H1 (cell line): ENCODE measurements around the gene CYP11A1. TPM values are rescaled to one million over a fixed set of nuclear protein-coding genes. Genes with fewer than 3 reads are reported as not detected.

Source experiments
- CTCF ChIA-PET: fragments of 300-600 bp; sonication (Branson Sonifier 250); formaldehyde crosslinking; loops from one replicate; lab custom pipeline; 2021; ENCODE audit not compliant: partially characterized antibody; lab: Charles Lee
- POLR2A ChIA-PET: fragments of 300-600 bp; sonication (Branson Sonifier 250); formaldehyde crosslinking; loops from one replicate; lab custom pipeline; 2021; ENCODE audit warnings: inconsistent platforms; ENCODE audit not compliant: partially characterized antibody; lab: Charles Lee
- DNase-seq, 2 experiments: peaks; one replicate each; pipeline versions ENCODE4 v3.0.0 to v3.0.0-alpha.2; 2010 to 2022; ENCODE audit warnings: low spot score in 2 of 2, low read depth in 1 of 2, mixed read lengths in 1 of 2
- FAIRE-seq: peaks from 2 replicates; lab custom pipeline; 2011; peaks lifted over from hg19 to GRCh38; lab: Jason Lieb, UNC
- H2AFZ ChIP-seq: 2 replicates; pipeline ENCODE4 v1.8.1; 2012; ENCODE audit warnings: low read length, inconsistent platforms
- H2AK5ac ChIP-seq: 2 replicates; pipeline ENCODE4 v1.6.1; 2013; ENCODE audit warnings: low read depth, low read length
- H2BK120ac ChIP-seq: replicated peaks from 2 replicates; pipeline ENCODE3; 2013; ENCODE audit warnings: low read depth, low read length, inconsistent platforms
- H2BK12ac ChIP-seq: 2 replicates; pipeline ENCODE4 v1.6.1; 2013; ENCODE audit warnings: low read depth, low read length
- H2BK15ac ChIP-seq: 2 replicates; pipeline ENCODE4 v1.6.1; 2013; ENCODE audit warnings: low read length
- H2BK20ac ChIP-seq: 2 replicates; pipeline ENCODE4 v1.6.1; 2013; ENCODE audit warnings: low read length
- H2BK5ac ChIP-seq: 2 replicates; pipeline ENCODE4 v1.6.1; 2013; ENCODE audit warnings: low read depth, low read length
- H3K14ac ChIP-seq: 2 replicates; pipeline ENCODE4 v1.6.1; 2013; ENCODE audit warnings: inconsistent platforms; ENCODE audit not compliant: insufficient read length
- H3K18ac ChIP-seq: 2 replicates; pipeline ENCODE4 v1.6.1; 2013; ENCODE audit warnings: low read length; ENCODE audit errors: extremely low read depth
- H3K23ac ChIP-seq: 2 replicates; pipeline ENCODE4 v1.6.1; 2013; ENCODE audit warnings: inconsistent platforms; ENCODE audit not compliant: insufficient read length
- H3K23me2 ChIP-seq: 2 replicates; pipeline ENCODE4 v1.6.1; 2013; ENCODE audit warnings: low read depth, low read length
- H3K27ac ChIP-seq: 2 replicates; pipeline ENCODE4 v1.6.1; 2011; ENCODE audit warnings: low read depth, low read length, inconsistent platforms
- H3K27me3 ChIP-seq, 4 experiments: replicated peaks in 1 of 4; 1 replicate in 1 of 4; 2 replicates in 3 of 4; pipeline versions ENCODE4 v1.6.1 to v1.8.1; 2011 to 2013; ENCODE audit warnings: low read length in 3 of 4, mild to moderate bottlenecking in 3 of 4, inconsistent platforms in 2 of 4, mixed read lengths in 2 of 4, moderate library complexity in 1 of 4; ENCODE audit not compliant: control insufficient read depth in 3 of 4, insufficient read depth in 3 of 4; ENCODE audit errors: extremely low read depth in 1 of 4
- H3K36me3 ChIP-seq, 4 experiments: 2 replicates each; pipeline versions ENCODE4 v1.6.1 to v1.8.1; 2011 to 2013; ENCODE audit warnings: mild to moderate bottlenecking in 4 of 4, low read length in 3 of 4, moderate library complexity in 2 of 4, control low read depth in 1 of 4, inconsistent platforms in 1 of 4; ENCODE audit not compliant: insufficient read depth in 4 of 4, control insufficient read depth in 2 of 4
- H3K4ac ChIP-seq: replicated peaks from 2 replicates; pipeline ENCODE3; 2013; ENCODE audit warnings: low read length, low read depth, mixed read lengths, inconsistent platforms; ENCODE audit not compliant: insufficient read length
- H3K4me1 ChIP-seq, 4 experiments: replicated peaks in 1 of 4; 1 replicate in 1 of 4; 2 replicates in 3 of 4; pipeline versions ENCODE4 v1.6.1 to v1.8.1; 2011 to 2013; ENCODE audit warnings: low read length in 3 of 4, inconsistent platforms in 2 of 4, mixed read lengths in 1 of 4; ENCODE audit not compliant: insufficient read depth in 4 of 4, control insufficient read depth in 3 of 4
- H3K4me2 ChIP-seq, 2 experiments: 2 replicates each; pipeline versions ENCODE4 v1.6.1 to v1.8.1; 2011 to 2013; ENCODE audit warnings: low read depth in 2 of 2, low read length in 2 of 2, control low read depth in 1 of 2, inconsistent platforms in 1 of 2, mild to moderate bottlenecking in 1 of 2; ENCODE audit not compliant: insufficient read depth in 1 of 2
- H3K4me3 ChIP-seq, 4 experiments: fragments of 200-600, 300-600 bp in 1 of 4; sonication (generic), shearing (Covaris generic), sonication (Bioruptor Twin) in 1 of 4; 2 replicates each; pipeline versions ENCODE4 v1.5.1 to v1.8.1; 2011 to 2016; ENCODE audit warnings: low read length in 4 of 4, low read depth in 3 of 4, control low read depth in 2 of 4, inconsistent platforms in 2 of 4, mild to moderate bottlenecking in 2 of 4, mixed read lengths in 1 of 4, moderate library complexity in 1 of 4; ENCODE audit not compliant: insufficient read depth in 2 of 4; ENCODE audit errors: extremely low read depth in 1 of 4
- H3K56ac ChIP-seq: replicated peaks from 2 replicates; pipeline ENCODE3; 2013; ENCODE audit warnings: low read depth, mild to moderate bottlenecking, mixed read lengths, low read length, inconsistent platforms; ENCODE audit not compliant: insufficient read length
- H3K79me1 ChIP-seq: 2 replicates; pipeline ENCODE4 v1.6.1; 2013; ENCODE audit warnings: low read depth, low read length, control low read depth
- H3K79me2 ChIP-seq, 2 experiments: 2 replicates each; pipeline versions ENCODE4 v1.6.1 to v1.8.1; 2012 to 2013; ENCODE audit warnings: low read length in 2 of 2, mild to moderate bottlenecking in 2 of 2, inconsistent platforms in 1 of 2; ENCODE audit not compliant: insufficient read depth in 2 of 2, control insufficient read depth in 1 of 2
- H3K9ac ChIP-seq, 4 experiments: replicated peaks in 1 of 4; 1 replicate in 1 of 4; 2 replicates in 3 of 4; pipeline versions ENCODE4 v1.6.1 to v1.8.1; 2011 to 2013; ENCODE audit warnings: low read depth in 3 of 4, low read length in 3 of 4, control low read depth in 2 of 4, mild to moderate bottlenecking in 2 of 4, moderate library complexity in 2 of 4, inconsistent platforms in 1 of 4; ENCODE audit errors: extremely low read depth in 1 of 4
- H3K9me3 ChIP-seq, 2 experiments: 2 replicates each; pipeline versions ENCODE4 v1.6.1 to v1.8.1; 2012 to 2013; ENCODE audit warnings: mild to moderate bottlenecking in 2 of 2, moderate library complexity in 2 of 2, control low read depth in 1 of 2, inconsistent platforms in 1 of 2, low read depth in 1 of 2, low read length in 1 of 2, mixed read lengths in 1 of 2; ENCODE audit not compliant: insufficient read depth in 2 of 2
- H4K20me1 ChIP-seq, 2 experiments: replicated peaks in 1 of 2; 2 replicates each; pipeline versions ENCODE3 to v1.8.1; 2011 to 2013; ENCODE audit warnings: inconsistent platforms in 2 of 2, low read length in 2 of 2, mild to moderate bottlenecking in 1 of 2; ENCODE audit not compliant: insufficient read depth in 2 of 2, control insufficient read depth in 1 of 2
- H4K5ac ChIP-seq: 2 replicates; pipeline ENCODE4 v1.6.1; 2013; ENCODE audit warnings: low read length, low read depth, mixed read lengths, inconsistent platforms; ENCODE audit not compliant: insufficient read length
- H4K8ac ChIP-seq: 2 replicates; pipeline ENCODE4 v1.8.0; 2013; ENCODE audit warnings: mild to moderate bottlenecking, moderate library complexity, low read length, inconsistent platforms; ENCODE audit not compliant: insufficient read depth; ENCODE audit errors: extremely low read depth
- H4K91ac ChIP-seq: replicated peaks from 2 replicates; pipeline ENCODE3; 2013; ENCODE audit warnings: low read length, mixed read lengths, inconsistent platforms; ENCODE audit not compliant: insufficient read length
- ATF2 ChIP-seq: IDR thresholded peaks from 2 replicates; pipeline ENCODE4 v1.6.1; 2012; ENCODE audit warnings: low read length, inconsistent platforms
- BRCA1 ChIP-seq: IDR thresholded peaks from 2 replicates; pipeline ENCODE4 v1.6.1; 2012; ENCODE audit warnings: low read depth, low read length, improper control_type of control experiment
- CBX5 ChIP-seq: fragments of 300-800, 300-1000 bp; sonication (generic); IDR thresholded peaks from 2 replicates; pipeline ENCODE4 v1.7.1; 2016; ENCODE audit warnings: antibody characterized with exemption, low read length, low read depth
- EGR1 ChIP-seq: IDR thresholded peaks from 2 replicates; pipeline ENCODE4 v1.6.1; 2011; ENCODE audit warnings: low read depth, low read length, borderline replicate concordance
- HDAC6 ChIP-seq: IDR thresholded peaks from one replicate; pipeline ENCODE4 v1.7.1; 2012; ENCODE audit warnings: low read depth, mild to moderate bottlenecking, inconsistent platforms, low read length, moderate library complexity
- MAX ChIP-seq: IDR thresholded peaks from 2 replicates; pipeline ENCODE4 v1.6.1; 2012; ENCODE audit warnings: inconsistent platforms
- NANOG ChIP-seq: IDR thresholded peaks from 2 replicates; pipeline ENCODE4 v1.6.1; 2011; ENCODE audit warnings: low read length, low read depth, mild to moderate bottlenecking, inconsistent platforms; ENCODE audit not compliant: insufficient read depth, poor library complexity, severe bottlenecking
- SIRT6 ChIP-seq: IDR thresholded peaks from one replicate; pipeline ENCODE4 v1.7.1; 2012; ENCODE audit warnings: low read length, inconsistent platforms
- SP2 ChIP-seq: IDR thresholded peaks from 2 replicates; pipeline ENCODE4 v1.6.1; 2012; ENCODE audit warnings: mild to moderate bottlenecking, low read length, inconsistent platforms
- WGBS, 2 experiments: shearing (Covaris generic) in 1 of 2; methylation state at CpG; one replicate each; pipeline versions ENCODE4 v1.1.6 to v1.1.7; 2013 to 2015; ENCODE audit warnings: low lambda C conversion rate in 2 of 2, mixed read lengths in 2 of 2, inconsistent platforms in 1 of 2, low coverage in 1 of 2, missing lambda C conversion rate in 1 of 2; ENCODE audit not compliant: insufficient replicate concordance in 2 of 2, insufficient coverage in 1 of 2, insufficient read length in 1 of 2; ENCODE audit errors: extremely low coverage in 1 of 2, missing lambda C conversion rate in 1 of 2; 5-methylcytosine and 5-hydroxymethylcytosine counted together
- polyA plus RNA-seq, 7 experiments: library from polyadenylated mRNA; depleted of rRNA in 3 of 7; stranded (reverse) in 5 of 7; unstranded in 2 of 7; fragments of >200 nt in 5 of 7; fragments of 200-250 nt in 2 of 7; gene quantifications; 1 replicate in 5 of 7; 2 replicates in 1 of 7; 4 replicates in 1 of 7; pipeline versions ENCODE4 v1.2.1 to v1.2.3, GENCODE V29; 2011 to 2013; ENCODE audit warnings: missing spikeins in 2 of 7, mixed read lengths in 2 of 7
- total RNA-seq: library from RNA; stranded (reverse); fragmentation: NEBNext Ultra II Directional; extraction: Animal tissue kit (Norgen Biotek cat#: 25700); gene quantifications from 2 replicates; pipeline ENCODE4 v1.2.1, GENCODE V29; 2021

CYP11A1 gene
- total and polyA plus RNA-seq, 2 of the 8 experiments (the other 6 are each of a cell fraction or from before 2014, with no cell fraction given) = 1.9 to 7.2 TPM

- H3K4me3 ChIP-seq = no peak overlapping the region
- H2BK120ac ChIP-seq = no peak overlapping the region
- H3K79me2 ChIP-seq = no peaks in the 10 kb centered on the region
- POLR2A ChIA-PET = interaction anchor here (0.9 kb wide), 1 partner anchor 20 kb away, joined by 3 read pairs; the partner anchor contains the start of gene SEMA7A
- no peak overlapping the region; the same call in 1 of the 2 replicates for H4K8ac ChIP-seq
- H3K56ac ChIP-seq = peak overlapping the region; percentile 2
- no peak for DNase-seq
- H3K36me3 ChIP-seq = peaks cover 0 to 9% (median 4%) of the 10 kb centered on the region in 4 experiments; a peak in 6 of 8 replicates
- no peaks in the 10 kb centered on the region for H3K9me3 ChIP-seq
- no peak overlapping the region for H3K18ac ChIP-seq
- no peak overlapping the region for H2AK5ac ChIP-seq
- no peak overlapping the region; the same call in 1 of the 2 replicates for H2BK5ac ChIP-seq
- H4K91ac ChIP-seq = no peak overlapping the region
- H3K4me2 ChIP-seq = no peak overlapping the region
- peaks cover 3% of the 10 kb centered on the region; the same call in 1 of the 2 replicates for H3K23me2 ChIP-seq
- H4K20me1 ChIP-seq = peaks cover 2 to 4% of the 10 kb centered on the region in 2 experiments
- H3K79me1 ChIP-seq = no peaks in the 10 kb centered on the region
- no peak overlapping the region for H4K5ac ChIP-seq
- H2BK20ac ChIP-seq = no peak overlapping the region
- no peak overlapping the region for H3K4ac ChIP-seq
- H2AFZ ChIP-seq = no peak overlapping the region
- no peak overlapping the region for H3K23ac ChIP-seq
- no peak overlapping the region for H3K27ac ChIP-seq
- H2BK15ac ChIP-seq = no peak overlapping the region
- no peak for TF ChIP-seq MAX
- no peak for TF ChIP-seq SP2
- TF ChIP-seq SIRT6 = no peak
- no peak for TF ChIP-seq ATF2
- no peak for TF ChIP-seq BRCA1
- TF ChIP-seq NANOG = no peak
- TF ChIP-seq CBX5 = no peak
- no peak for TF ChIP-seq HDAC6
- TF ChIP-seq EGR1 = no peak
- TF ChIP-seq, all 59 proteins: peak for 0
- Histone ChIP-seq H3K27me3 (no peaks in the 10 kb centered on the region), H3K9ac (no peak overlapping the region), H2BK12ac (no peak overlapping the region), H3K14ac (no peak overlapping the region), H3K4me1 (peaks cover 0 to 3% (median 0%) of the 10 kb centered on the region in 4 experiments; a peak in 1 of 7 replicates)
- WGBS, 2 experiments = 91% methylated on average over 5 of the region's 5 CpGs; no CpG with 5 or more reads in 1 of the 2 experiments
- no peak for FAIRE-seq
- CTCF ChIA-PET = interaction anchor here (1.1 to 1.2 kb wide), 2 partner anchors 10 to 29 kb away, joined by 3 read pairs; no protein-coding TSS in a partner anchor
Measured at GRCh38 chr15:74414081-74414580, 46.7 kb upstream of the CYP11A1 start.
